ENCODE results near the gene ZNF320.
"Not testable (repeated sequence)": the region's sequence is repeated elsewhere in the genome, so short reads cannot be mapped to it uniquely, and the experiment has no call there.

Gene ZNF320
- total RNA-seq, result 6.7 to 36.8 (median 19.6) reads per million in 9 experiments

DNA sequence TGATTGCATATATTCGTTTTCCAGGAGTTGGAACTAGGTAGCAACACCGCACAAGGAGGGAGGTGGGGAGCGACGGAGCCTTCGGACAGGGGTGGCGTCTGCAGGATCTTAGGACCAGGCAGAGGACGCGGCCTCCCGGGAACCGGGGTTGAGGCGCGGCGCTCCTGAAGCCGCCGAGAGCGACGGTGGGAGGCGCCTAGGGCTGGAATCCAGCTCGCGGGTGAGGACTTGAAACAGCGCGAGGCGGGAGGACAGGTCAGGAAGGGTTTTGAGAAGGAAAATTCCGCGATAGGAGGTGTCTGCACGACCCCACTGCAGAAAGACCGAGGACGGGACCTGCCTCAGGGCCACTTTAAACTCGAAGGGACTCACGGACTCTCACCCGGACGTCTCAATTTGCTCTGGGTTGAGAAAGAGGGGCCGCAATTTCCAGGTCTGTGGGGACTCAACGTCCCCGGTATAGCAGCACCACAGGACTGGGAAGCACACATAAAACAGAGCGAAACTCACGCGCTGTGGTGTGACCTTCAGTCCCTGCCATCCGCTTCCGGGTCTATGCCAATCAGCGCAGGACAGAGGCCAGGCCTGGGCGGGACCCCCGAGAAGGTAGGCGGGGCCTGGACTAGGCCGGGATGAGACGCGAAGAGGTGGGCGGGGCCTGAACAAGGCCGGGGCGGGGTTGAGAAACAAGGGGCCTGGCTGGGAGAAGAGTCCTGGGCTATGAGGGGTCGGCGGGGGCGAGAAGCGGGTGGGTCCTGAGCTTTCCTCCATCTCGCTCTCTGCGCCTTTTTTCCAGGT lies at the start of gene ZNF320:
ZNF320 (minus strand) TSS at position 498 of the 798 bp plus-strand sequence. CDS start 7,380 bp downstream, outside the sequence.
- peak within 1 kb of the TSS; percentile 85 to 89 for H3K27ac Mint-ChIP-seq
- H3K4me1 Mint-ChIP-seq (ENCODE audit: low read depth in 2 of 2), result peaks cover 12 to 20% of the 10 kb centered on the region in 2 donors
- DNase-seq (peak; percentile 86 to 92 (median 91)), ATAC-seq (replicated peaks) (peak; percentile 100)
- no peaks in the 10 kb centered on the region for H3K27me3 Mint-ChIP-seq
- H3K36me3 Mint-ChIP-seq (ENCODE audit: insufficient read depth), result peaks cover 10% of the 10 kb centered on the region
- H3K4me3 Mint-ChIP-seq, result peak within 1 kb of the TSS; percentile 88 to 89
- H3K9me3 Mint-ChIP-seq, result no peaks in the 10 kb centered on the region

- Mint-ChIP-seq H3K36me3 (ENCODE audit: insufficient read depth) (peaks cover 28% of the 10 kb centered on the region), H3K4me1 (ENCODE audit: low read depth in 2 of 2) (peaks cover 3 to 8% of the 10 kb centered on the region in 2 donors), H3K4me3 (no peak overlapping the region), H3K9me3 (peaks cover 13 to 17% of the 10 kb centered on the region in 2 donors), H3K27me3 (no peaks in the 10 kb centered on the region), H3K27ac (no peak overlapping the region)
- DNase-seq (no peak), ATAC-seq (replicated peaks) (no peak)
These were observed 49.2 kb upstream of the ZNF320 start for GRCh38 chr19:52946322-52947310.

GRCh38 chr19:52945652-52946321 lies 48.4 kb upstream of the ZNF320 start:
- Mint-ChIP-seq H3K27ac (no peak overlapping the region), H3K9me3 (peaks cover 12% of the 10 kb centered on the region in 2 donors), H3K27me3 (no peaks in the 10 kb centered on the region), H3K4me1 (ENCODE audit: low read depth in 2 of 2) (peaks cover 9 to 16% of the 10 kb centered on the region in 2 donors), H3K36me3 (ENCODE audit: insufficient read depth) (peaks cover 20% of the 10 kb centered on the region), H3K4me3 (no peak overlapping the region)
- ATAC-seq (replicated peaks) (no peak), DNase-seq (no peak)

DNA sequence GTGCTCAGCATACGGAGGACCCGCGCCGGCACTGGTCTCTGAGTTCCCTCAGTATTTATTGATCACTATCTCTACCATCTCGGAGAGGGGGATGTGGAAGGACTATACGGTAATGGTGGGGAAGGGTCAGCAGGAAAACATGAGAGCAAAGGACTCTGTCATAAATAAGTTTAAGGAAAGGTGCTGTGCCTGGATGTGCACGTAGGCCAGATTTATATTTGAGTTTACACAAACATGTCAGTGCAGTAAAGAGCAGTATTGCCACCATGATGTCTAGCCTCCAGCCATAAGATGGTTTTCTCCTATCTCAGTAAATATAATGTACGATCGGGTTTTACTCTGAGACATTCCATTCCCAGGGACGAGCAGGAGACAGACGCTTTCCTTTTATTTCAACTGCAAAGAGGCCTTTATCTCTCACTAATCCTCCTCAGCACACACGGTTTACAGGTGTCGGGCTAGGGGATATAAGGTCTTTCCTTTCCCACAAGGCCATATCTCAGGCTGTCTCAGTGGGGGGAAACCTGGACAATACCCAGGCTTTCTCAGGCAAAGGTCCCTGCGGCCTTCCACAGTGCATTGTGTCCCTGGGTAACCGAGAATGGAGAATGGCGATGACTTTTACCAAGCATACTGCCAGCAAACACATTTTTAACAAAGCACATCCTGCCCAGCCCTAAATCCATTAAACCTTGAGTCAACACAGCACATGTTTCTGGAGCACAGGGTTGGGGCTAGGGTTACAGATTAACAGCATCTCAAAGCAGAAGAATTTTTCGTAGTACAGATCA lies 47.5 kb upstream of the ZNF320 start:
- DNase-seq; H3K9me3 Mint-ChIP-seq; H3K4me3 Mint-ChIP-seq; ATAC-seq (replicated peaks); H3K27me3 Mint-ChIP-seq; H3K27ac Mint-ChIP-seq: not testable (repeated sequence)
- peaks cover 9 to 17% of the 10 kb centered on the region in 2 donors for H3K4me1 Mint-ChIP-seq (ENCODE audit: low read depth in 2 of 2)
- H3K36me3 Mint-ChIP-seq (ENCODE audit: insufficient read depth), result peaks cover 20% of the 10 kb centered on the region

GRCh38 chr19:52943884-52944643 lies 46.6 kb upstream of the ZNF320 start:
- H3K36me3 Mint-ChIP-seq (ENCODE audit: insufficient read depth), result peaks cover 20% of the 10 kb centered on the region
- H3K4me1 Mint-ChIP-seq (ENCODE audit: low read depth in 2 of 2), result peaks cover 9 to 17% of the 10 kb centered on the region in 2 donors
- peak overlapping the region in 1 of 2 donors; percentile 88 for H3K4me3 Mint-ChIP-seq
- H3K9me3 Mint-ChIP-seq, result peaks cover 0 to 2% of the 10 kb centered on the region in 2 donors
- DNase-seq (no peak), ATAC-seq (replicated peaks) (no peak)
- H3K27ac Mint-ChIP-seq, result no peak overlapping the region
- H3K27me3 Mint-ChIP-seq, result no peaks in the 10 kb centered on the region

DNA sequence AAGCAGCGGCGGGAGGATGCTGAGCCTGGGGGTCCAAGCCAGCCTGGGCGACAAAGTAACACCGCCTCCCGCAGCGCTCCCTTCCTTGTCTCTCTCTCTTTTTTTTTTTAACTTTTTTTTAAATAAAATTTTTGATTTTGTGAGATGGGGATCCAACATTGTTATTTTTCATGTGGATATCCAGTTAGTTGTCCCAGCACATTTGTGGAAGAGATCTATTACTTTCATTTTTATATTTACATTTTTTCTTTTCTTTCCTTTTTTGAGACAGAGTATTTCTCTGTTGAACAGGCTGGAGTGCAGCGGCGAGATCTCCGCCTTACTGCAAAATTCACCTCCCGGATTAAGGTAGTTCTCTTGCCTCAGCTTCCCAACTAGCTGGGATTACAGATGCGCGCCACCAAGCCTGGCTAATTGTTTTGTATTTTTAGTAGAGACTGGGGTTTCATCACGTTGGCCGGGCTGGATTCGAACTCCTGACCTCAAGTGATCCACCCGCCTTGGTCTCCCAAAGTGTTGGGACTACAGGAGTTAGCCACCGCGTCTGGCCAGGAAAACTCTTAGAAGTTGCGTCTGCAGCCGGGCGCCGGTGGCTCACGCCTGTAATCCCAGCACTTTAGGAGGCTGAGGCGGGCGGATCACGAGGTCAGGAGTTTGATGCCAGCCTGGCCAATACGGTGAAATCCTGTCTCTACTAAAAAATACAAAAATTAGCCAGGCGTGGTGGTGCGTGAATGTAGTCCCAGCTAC lies 45.9 kb upstream of the ZNF320 start:
- peaks cover 0 to 2% of the 10 kb centered on the region in 2 donors for H3K9me3 Mint-ChIP-seq
- no peaks in the 10 kb centered on the region for H3K27me3 Mint-ChIP-seq
- H3K27ac Mint-ChIP-seq, result peak overlapping the region in 1 of 2 donors; percentile 51
- H3K4me1 Mint-ChIP-seq (ENCODE audit: low read depth in 2 of 2), result peaks cover 16 to 24% of the 10 kb centered on the region in 2 donors
- peaks cover 20% of the 10 kb centered on the region for H3K36me3 Mint-ChIP-seq (ENCODE audit: insufficient read depth)
- ATAC-seq (replicated peaks) (no peak), DNase-seq (no peak)
- peak overlapping the region; percentile 88 to 91 for H3K4me3 Mint-ChIP-seq

GRCh38 chr19:52942386-52943133 lies 45.1 kb upstream of the ZNF320 start:
- Mint-ChIP-seq H3K4me1 (ENCODE audit: low read depth in 2 of 2) (peaks cover 16 to 26% of the 10 kb centered on the region in 2 donors), H3K4me3 (peak overlapping the region; percentile 88 to 91), H3K27me3 (no peaks in the 10 kb centered on the region), H3K36me3 (ENCODE audit: insufficient read depth) (peaks cover 22% of the 10 kb centered on the region), H3K9me3 (peaks cover 0 to 2% of the 10 kb centered on the region in 2 donors), H3K27ac (peak overlapping the region; percentile 51 to 87)
- peak; percentile 98 to 99 (median 99) for DNase-seq
- ATAC-seq (replicated peaks), result peak; percentile 98

DNA sequence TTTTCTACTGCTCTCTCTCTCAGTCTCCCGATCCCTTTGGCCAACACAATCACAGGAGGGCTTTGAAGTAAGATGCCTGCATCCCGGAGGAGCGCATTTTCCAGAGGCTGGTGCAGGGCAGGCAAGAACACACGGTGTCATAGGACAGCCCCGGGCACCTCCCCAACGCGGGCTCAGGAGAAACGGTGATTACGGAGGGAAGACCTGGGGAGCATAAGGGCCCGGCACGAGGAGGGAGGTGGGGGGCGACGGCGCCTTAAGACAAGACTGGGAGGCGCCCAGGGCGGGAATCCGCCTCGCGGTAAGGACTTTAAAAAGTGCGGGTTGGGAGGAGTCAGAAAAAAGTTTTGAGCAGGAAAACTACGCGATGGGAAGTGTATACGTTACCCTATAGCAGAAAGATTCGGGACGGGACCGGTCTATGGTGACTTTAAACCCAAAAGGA lies 44.5 kb upstream of the ZNF320 start:
- Mint-ChIP-seq H3K4me3 (peak overlapping the region; percentile 88 to 91), H3K4me1 (ENCODE audit: low read depth in 2 of 2) (peaks cover 18 to 30% of the 10 kb centered on the region in 2 donors), H3K36me3 (ENCODE audit: insufficient read depth) (peaks cover 22% of the 10 kb centered on the region), H3K27me3 (no peaks in the 10 kb centered on the region), H3K27ac (peak overlapping the region; percentile 51 to 87), H3K9me3 (peaks cover 0 to 2% of the 10 kb centered on the region in 2 donors)
- ATAC-seq (replicated peaks) (peak; percentile 29), DNase-seq (peak in 2 of 3 experiments; percentile 4 to 10)

- Mint-ChIP-seq H3K27ac (peak overlapping the region; percentile 51 to 87), H3K36me3 (ENCODE audit: insufficient read depth) (peaks cover 22% of the 10 kb centered on the region), H3K4me3 (peak overlapping the region; percentile 88 to 91), H3K4me1 (ENCODE audit: low read depth in 2 of 2) (peaks cover 18 to 30% of the 10 kb centered on the region in 2 donors)
- not testable (repeated sequence) for H3K27me3 Mint-ChIP-seq; ATAC-seq (replicated peaks); DNase-seq; H3K9me3 Mint-ChIP-seq
These were observed 44.1 kb upstream of the ZNF320 start for GRCh38 chr19:52941523-52941922.

DNA sequence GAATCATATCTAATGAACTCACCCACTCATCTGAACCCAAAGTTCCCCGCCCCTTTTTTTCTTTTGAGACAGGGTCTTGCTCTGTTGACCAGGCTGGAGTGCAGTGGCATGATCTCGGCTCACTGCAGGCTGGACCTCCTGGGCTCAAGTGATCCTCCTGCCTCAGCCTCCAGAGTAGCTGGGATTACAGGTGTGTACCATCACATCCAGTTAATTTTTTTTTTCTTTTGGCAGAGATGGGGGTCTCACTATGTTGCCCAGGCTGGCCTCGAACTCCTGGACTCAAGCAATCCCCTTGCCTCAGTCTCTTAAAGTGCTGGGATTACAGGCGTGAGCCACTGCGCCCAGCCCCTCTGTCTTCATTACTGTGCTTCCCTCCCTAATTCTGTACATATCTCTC lies 43.5 kb upstream of the ZNF320 start:
- Mint-ChIP-seq H3K4me3 (peak overlapping the region; percentile 88 to 91), H3K36me3 (ENCODE audit: insufficient read depth) (peaks cover 22% of the 10 kb centered on the region), H3K27ac (peak overlapping the region; percentile 51 to 87), H3K4me1 (ENCODE audit: low read depth in 2 of 2) (peaks cover 18 to 30% of the 10 kb centered on the region in 2 donors)
- H3K9me3 Mint-ChIP-seq; DNase-seq; H3K27me3 Mint-ChIP-seq; ATAC-seq (replicated peaks): not testable (repeated sequence)

All from effector memory CD8-positive, alpha-beta T cell (primary cell).